Measurements from ENCODE around the gene SLC27A3. TPM values are rescaled to one million over a fixed set of nuclear protein-coding genes. Genes with fewer than 3 reads are reported as not detected.

SLC27A3 gene
- total RNA-seq, 4 donors from 2014 or later, result 18.3 to 72.3 (median 39.6) TPM

DNA sequence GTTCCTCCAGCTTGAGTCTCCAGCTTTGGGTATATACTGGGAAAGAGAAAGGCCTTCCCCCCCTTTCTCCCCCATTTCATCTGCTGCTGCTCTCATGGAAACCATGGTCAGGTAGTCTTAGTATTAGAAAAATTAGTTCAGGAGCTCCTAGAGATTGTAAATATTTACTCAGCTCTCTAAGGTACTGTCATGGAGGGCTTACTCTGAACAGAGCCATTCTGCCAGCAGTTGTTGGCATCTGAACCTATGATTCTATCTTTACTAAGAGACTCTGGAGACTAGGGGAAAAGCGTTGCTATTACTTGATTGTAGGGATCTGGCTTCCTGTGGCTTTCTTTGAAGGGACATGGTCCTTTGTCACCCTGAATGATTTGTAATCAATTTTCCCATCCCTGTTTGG lies 41.2 kb upstream of the SLC27A3 start:
- no peak overlapping the region for H3K4me3 ChIP-seq
- H3K4me1 ChIP-seq, result peaks cover 23% of the 10 kb centered on the region
- H3K9me3 ChIP-seq, result no peaks in the 10 kb centered on the region
- TF ChIP-seq POLR2A (IDR thresholded peaks at IDR 0.05), result no peak
- no peak for TF ChIP-seq EP300 (IDR thresholded peaks at IDR 0.05)
- TF ChIP-seq, protein P1, sequence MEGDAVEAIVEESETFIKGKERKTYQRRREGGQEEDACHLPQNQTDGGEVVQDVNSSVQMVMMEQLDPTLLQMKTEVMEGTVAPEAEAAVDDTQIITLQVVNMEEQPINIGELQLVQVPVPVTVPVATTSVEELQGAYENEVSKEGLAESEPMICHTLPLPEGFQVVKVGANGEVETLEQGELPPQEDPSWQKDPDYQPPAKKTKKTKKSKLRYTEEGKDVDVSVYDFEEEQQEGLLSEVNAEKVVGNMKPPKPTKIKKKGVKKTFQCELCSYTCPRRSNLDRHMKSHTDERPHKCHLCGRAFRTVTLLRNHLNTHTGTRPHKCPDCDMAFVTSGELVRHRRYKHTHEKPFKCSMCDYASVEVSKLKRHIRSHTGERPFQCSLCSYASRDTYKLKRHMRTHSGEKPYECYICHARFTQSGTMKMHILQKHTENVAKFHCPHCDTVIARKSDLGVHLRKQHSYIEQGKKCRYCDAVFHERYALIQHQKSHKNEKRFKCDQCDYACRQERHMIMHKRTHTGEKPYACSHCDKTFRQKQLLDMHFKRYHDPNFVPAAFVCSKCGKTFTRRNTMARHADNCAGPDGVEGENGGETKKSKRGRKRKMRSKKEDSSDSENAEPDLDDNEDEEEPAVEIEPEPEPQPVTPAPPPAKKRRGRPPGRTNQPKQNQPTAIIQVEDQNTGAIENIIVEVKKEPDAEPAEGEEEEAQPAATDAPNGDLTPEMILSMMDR (IDR thresholded peaks at IDR 0.05), result no peak
- no peak for TF ChIP-seq POLR2AphosphoS5 (IDR thresholded peaks at IDR 0.05)
- peaks cover 6% of the 10 kb centered on the region for H3K36me3 ChIP-seq
- WGBS, result 62% methylated on average over 1 of the region's 1 CpG
- no peaks in the 10 kb centered on the region for H3K27me3 ChIP-seq
- DNase-seq (ENCODE audit: low spot score in 2 of 2), result no peak
- no peak overlapping the region for H3K27ac ChIP-seq

DNA sequence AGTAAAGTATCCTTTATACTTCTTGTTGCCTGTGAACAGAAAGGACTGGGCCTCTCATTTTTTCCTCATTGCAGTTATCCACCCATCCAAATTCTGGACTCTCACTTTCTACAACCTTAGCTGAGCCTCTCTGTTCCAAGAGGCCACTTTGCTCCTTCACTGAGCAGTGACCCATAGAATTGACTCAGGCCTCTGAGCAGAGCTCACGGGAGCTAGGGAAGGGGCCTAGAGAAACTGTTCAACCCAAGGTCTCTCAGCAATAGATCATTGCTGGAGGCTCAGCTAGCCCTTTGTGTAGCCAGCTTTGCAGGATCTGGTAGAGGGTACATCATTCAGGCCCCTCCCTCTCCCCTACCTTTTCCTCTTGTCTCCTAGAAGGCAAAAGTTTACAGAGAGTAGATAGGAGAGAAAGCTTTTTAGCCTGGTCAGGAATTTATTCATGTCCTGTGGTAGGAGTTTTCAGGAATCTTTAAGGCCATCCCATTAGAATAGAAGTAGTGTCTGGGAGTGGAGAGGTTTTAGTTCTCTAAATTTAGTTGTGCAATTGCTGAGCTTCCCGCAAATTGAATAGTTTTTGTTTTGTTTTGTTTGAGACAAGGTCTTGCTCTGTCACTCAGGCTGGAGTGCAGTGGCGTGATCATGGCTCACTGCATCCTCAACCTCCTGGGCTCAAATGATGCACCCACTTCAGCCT lies 40.7 kb upstream of the SLC27A3 start:
- no peak overlapping the region for H3K27ac ChIP-seq
- WGBS, result 89% methylated on average over 3 of the region's 3 CpGs
- TF ChIP-seq, protein P1 (IDR thresholded peaks at IDR 0.05), result no peak
- TF ChIP-seq EP300 (IDR thresholded peaks at IDR 0.05) (no peak), POLR2AphosphoS5 (IDR thresholded peaks at IDR 0.05) (no peak), POLR2A (IDR thresholded peaks at IDR 0.05) (no peak)

DNA sequence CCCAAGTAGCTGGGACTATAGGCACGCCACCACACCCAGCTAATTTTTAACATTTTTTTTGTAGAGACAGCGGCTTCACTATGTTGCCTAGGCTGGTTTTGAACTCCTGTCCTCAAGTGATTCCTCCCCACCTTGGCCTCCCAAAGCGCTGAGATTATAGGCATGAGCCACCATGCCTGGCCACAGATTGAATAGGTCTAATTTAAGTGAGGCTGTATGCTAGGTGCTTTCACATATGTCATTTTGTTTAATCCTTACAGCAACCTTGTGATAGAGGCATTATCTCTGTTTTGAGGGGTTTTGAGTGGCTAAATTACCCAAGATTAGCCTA lies 40.2 kb upstream of the SLC27A3 start:
- Histone ChIP-seq H3K4me1 (peaks cover 13% of the 10 kb centered on the region), H3K36me3 (peaks cover 16% of the 10 kb centered on the region), H3K27ac (no peak overlapping the region), H3K4me3 (no peak overlapping the region), H3K27me3 (no peaks in the 10 kb centered on the region), H3K9me3 (no peaks in the 10 kb centered on the region)
- 91% methylated on average over 3 of the region's 3 CpGs for WGBS
- TF ChIP-seq POLR2A (IDR thresholded peaks at IDR 0.05) (no peak), EP300 (IDR thresholded peaks at IDR 0.05) (no peak), POLR2AphosphoS5 (IDR thresholded peaks at IDR 0.05) (no peak)
- TF ChIP-seq, protein P1 (IDR thresholded peaks at IDR 0.05), result no peak
- DNase-seq (ENCODE audit: low spot score in 2 of 2), result no peak

More for the DNA sequence above, 40.7 kb upstream of the SLC27A3 start:
- Histone ChIP-seq H3K4me3 (no peak overlapping the region), H3K4me1 (peaks cover 17% of the 10 kb centered on the region), H3K27me3 (no peaks in the 10 kb centered on the region), H3K9me3 (no peaks in the 10 kb centered on the region), H3K36me3 (peaks cover 12% of the 10 kb centered on the region)
- no peak for DNase-seq (ENCODE audit: low spot score in 2 of 2)

DNA sequence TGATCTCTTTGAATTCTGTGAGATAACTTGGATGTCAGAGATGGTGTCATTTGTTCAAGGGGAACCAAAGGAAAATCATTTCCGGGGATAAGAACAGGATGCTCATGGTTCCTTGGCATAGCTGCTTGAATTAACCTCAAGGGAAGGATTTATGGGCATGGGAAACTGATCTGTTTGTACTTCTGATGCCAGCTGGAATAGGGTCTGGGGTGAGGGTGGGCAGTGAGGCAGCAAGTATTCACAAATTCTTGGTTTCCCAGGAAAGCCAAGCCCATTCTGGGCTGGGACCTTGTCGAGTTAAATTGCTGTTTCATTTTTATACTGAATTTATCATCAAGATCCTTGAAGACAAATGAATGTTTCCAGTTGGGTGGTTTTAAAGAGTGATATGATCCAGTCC lies 33.2 kb upstream of the SLC27A3 start:
- no peaks in the 10 kb centered on the region for H3K27me3 ChIP-seq
- H3K4me1 ChIP-seq, result no peaks in the 10 kb centered on the region
- TF ChIP-seq POLR2A (IDR thresholded peaks at IDR 0.05), result no peak
- no peak for TF ChIP-seq EP300 (IDR thresholded peaks at IDR 0.05)
- no peak for TF ChIP-seq POLR2AphosphoS5 (IDR thresholded peaks at IDR 0.05)
- no peaks in the 10 kb centered on the region for H3K9me3 ChIP-seq
- no peak overlapping the region for H3K4me3 ChIP-seq
- 74% methylated on average over 2 of the region's 2 CpGs for WGBS
- no peak for DNase-seq (ENCODE audit: low spot score in 2 of 2)
- no peak overlapping the region for H3K27ac ChIP-seq
- peaks cover 68% of the 10 kb centered on the region for H3K36me3 ChIP-seq

DNA sequence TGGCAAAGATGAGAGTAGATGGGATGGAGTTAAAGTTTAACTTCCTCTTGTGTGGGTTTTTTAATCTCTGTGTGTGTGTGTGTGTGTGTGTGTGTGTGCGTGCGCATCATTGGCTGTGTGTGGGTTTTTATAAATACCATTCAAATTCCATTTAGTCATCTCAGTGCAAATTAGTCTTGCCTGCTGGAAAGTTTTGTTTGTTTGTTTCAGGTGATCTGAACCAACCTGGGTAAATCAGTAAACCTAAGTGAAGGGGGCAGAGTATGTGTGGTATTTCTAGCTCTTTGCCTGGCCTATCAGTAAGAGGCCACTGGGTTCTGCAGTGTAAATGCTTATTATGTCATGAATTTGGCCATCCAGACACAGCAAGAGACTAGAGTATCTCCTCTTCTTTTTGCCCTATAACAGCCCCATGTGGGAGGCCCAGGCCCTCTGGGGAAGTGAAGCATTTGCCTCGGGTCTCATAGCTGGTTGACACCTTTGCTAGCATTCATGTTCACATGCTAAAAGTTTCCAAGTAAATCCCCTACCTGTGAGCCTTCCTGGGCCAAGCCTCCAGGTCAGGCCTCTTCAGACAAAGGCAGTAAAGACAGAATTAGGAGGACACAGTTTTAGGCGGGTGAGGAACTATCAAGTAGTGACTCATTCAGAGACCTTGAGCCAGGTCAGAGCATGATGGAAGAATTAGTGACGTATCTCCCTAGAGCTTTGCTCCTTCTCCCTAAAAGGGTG lies 32.6 kb upstream of the SLC27A3 start:
- Histone ChIP-seq H3K36me3 (peaks cover 72% of the 10 kb centered on the region), H3K4me3 (no peak overlapping the region), H3K27ac (peak overlapping the region; percentile 43), H3K4me1 (no peaks in the 10 kb centered on the region), H3K27me3 (no peaks in the 10 kb centered on the region), H3K9me3 (no peaks in the 10 kb centered on the region)
- 65% methylated on average over 5 of the region's 5 CpGs for WGBS
- no peak for TF ChIP-seq EP300 (IDR thresholded peaks at IDR 0.05)
- no peak for DNase-seq (ENCODE audit: low spot score in 2 of 2)

DNA sequence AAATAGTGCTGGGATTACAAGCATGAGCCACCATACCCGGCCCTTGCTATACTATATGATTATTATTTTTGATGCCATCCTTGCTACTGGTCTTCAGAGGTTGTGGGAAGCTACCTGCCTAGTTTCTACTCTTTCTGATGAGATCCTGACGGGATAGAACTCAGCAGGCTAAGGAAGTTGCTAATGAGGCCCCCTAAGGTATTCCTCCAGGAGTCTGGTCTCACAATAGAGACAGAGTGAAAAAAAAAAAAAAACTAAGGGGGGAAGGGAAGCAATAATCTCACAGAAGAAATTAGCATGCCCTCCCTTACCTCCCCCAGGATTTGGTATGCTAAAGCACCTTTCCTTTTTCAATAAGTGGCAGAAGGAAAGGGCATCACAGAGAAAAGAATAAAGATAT lies 29.8 kb upstream of the SLC27A3 start:
- Histone ChIP-seq H3K4me1 (peaks cover 15% of the 10 kb centered on the region), H3K4me3 (no peak overlapping the region), H3K27me3 (no peaks in the 10 kb centered on the region), H3K36me3 (peaks cover 73% of the 10 kb centered on the region), H3K9me3 (no peaks in the 10 kb centered on the region), H3K27ac (no peak overlapping the region)
- 97% methylated on average over 2 of the region's 2 CpGs for WGBS
- TF ChIP-seq EP300 (IDR thresholded peaks at IDR 0.05), result no peak
- DNase-seq (ENCODE audit: low spot score in 2 of 2), result no peak

All from suprapubic skin (tissue), 4 donors.